ENCODE measurements around the gene HLA-DQA1. TPM values are rescaled to one million over a fixed set of nuclear protein-coding genes. Genes with fewer than 3 reads are reported as not detected.

HLA-DQA1 gene
- total and polyA plus RNA-seq, 10 of the 15 experiments (the other 5 are each of a cell fraction or from before 2014, with no cell fraction given), result 289 to 1,769 (median 460) TPM

- intact Hi-C loops (cut with micrococcal nuclease; ENCODE audit: unreplicated experiment) (loop anchor here (2.0 to 10.0 kb wide), 2 partner anchors 21 to 245 kb away; partner anchors contain the start of genes HLA-DRB1, PSMB9 and TAP1), in situ Hi-C loops (cut with MboI) (loop anchor here (25.0 kb wide), 1 partner anchor 1047 kb away; the partner anchor contains the start of gene LTA)
- H3K4me1 ChIP-seq (ENCODE audit: control insufficient read depth, insufficient read depth, low read length), result peaks cover 17% of the 10 kb centered on the region
- peak overlapping the region; percentile 95 for H3K27ac ChIP-seq (ENCODE audit: control insufficient read depth, insufficient read depth)
- H2AFZ ChIP-seq (ENCODE audit: control insufficient read depth, low read depth, low read length), result peak overlapping the region; percentile 16; the same call in 1 of the 2 replicates
- TSS peak; percentile 97 for BruUV-seq (replicated peaks)
- FAIRE-seq (no peak), DNase-seq (ENCODE audit: low read depth, low spot score) (no peak), ATAC-seq (no peak)
- SMC1A ChIA-PET (ENCODE audit: uncharacterized antibody, unreplicated experiment), result interaction anchor here (0.7 to 5.8 kb wide), 10 partner anchors 7 to 170 kb away, joined by 3 to 36 read pairs (median 6); partner anchors contain the start of genes HLA-DQA1 and HLA-DRA
- CTCF ChIA-PET, result interaction anchor here (0.5 to 2.5 kb wide), 3 partner anchors 12 to 81 kb away, joined by 3 to 13 read pairs (median 5); no protein-coding TSS in a partner anchor
- H3K36me3 ChIP-seq (ENCODE audit: control insufficient read depth in 2 of 2, insufficient read depth in 2 of 2, low read length in 1 of 2), result no peaks in the 10 kb centered on the region
- RAD21 ChIA-PET (ENCODE audit: unreplicated experiment), result interaction anchor here (0.6 to 3.2 kb wide), 10 partner anchors 12 to 174 kb away, joined by 3 to 21 read pairs (median 4); partner anchors contain the start of genes HLA-DQA1 and HLA-DRA
- peak overlapping the region; percentile 68 for H3K9ac ChIP-seq (ENCODE audit: control insufficient read depth, insufficient read depth, low read length)
- H4K20me1 ChIP-seq (ENCODE audit: control insufficient read depth, insufficient read depth), result no peaks in the 10 kb centered on the region
- 2% methylated on average over 3 of the region's 3 CpGs for WGBS (ENCODE audit: insufficient coverage, insufficient replicate concordance, low lambda C conversion rate, missing lambda C conversion rate)
- POLR2A ChIA-PET, result interaction anchor here (0.6 to 4.8 kb wide), 14 partner anchors 10 to 173 kb away, joined by 3 to 50 read pairs (median 4); partner anchors contain the start of genes HLA-DQA1, HLA-DQB1 and HLA-DRB1
- H3K9me3 ChIP-seq (replicated peaks; ENCODE audit: control insufficient read depth, insufficient read depth, low read length), result no peaks in the 10 kb centered on the region; the same call in 2 of the 3 replicates
- H3K4me2 ChIP-seq (ENCODE audit: control insufficient read depth, insufficient read depth), result peak overlapping the region; percentile 39
- H3K4me3 ChIP-seq, result peak overlapping the region; percentile 3; the same call in 1 of the 2 replicates
- peaks cover 19% of the 10 kb centered on the region for H3K79me2 ChIP-seq (ENCODE audit: control insufficient read depth, insufficient read depth, low read length)
- H3K27me3 ChIP-seq (replicated peaks in 1 of 2; ENCODE audit: control insufficient read depth in 2 of 2, insufficient read depth in 2 of 2, low read length in 1 of 2), result no peaks in the 10 kb centered on the region
- peak; percentile 92 for TF ChIP-seq SMAD1 (IDR thresholded peaks at IDR 0.05; ENCODE audit: low read depth, partially characterized antibody)
- TF ChIP-seq CREB1 (IDR thresholded peaks at IDR 0.05; ENCODE audit: low read depth), result no peak
- no peak for TF ChIP-seq STAT1 (conservative IDR thresholded peaks at IDR 0.05)
- no peak for TF ChIP-seq ZBTB40 (IDR thresholded peaks at IDR 0.05; ENCODE audit: borderline replicate concordance)
- no peak for TF ChIP-seq YY1 (IDR thresholded peaks at IDR 0.05; ENCODE audit: low read depth, low read length)
- TF ChIP-seq EED (IDR thresholded peaks at IDR 0.05; ENCODE audit: low read depth), result no peak
- TF ChIP-seq, protein P1, sequence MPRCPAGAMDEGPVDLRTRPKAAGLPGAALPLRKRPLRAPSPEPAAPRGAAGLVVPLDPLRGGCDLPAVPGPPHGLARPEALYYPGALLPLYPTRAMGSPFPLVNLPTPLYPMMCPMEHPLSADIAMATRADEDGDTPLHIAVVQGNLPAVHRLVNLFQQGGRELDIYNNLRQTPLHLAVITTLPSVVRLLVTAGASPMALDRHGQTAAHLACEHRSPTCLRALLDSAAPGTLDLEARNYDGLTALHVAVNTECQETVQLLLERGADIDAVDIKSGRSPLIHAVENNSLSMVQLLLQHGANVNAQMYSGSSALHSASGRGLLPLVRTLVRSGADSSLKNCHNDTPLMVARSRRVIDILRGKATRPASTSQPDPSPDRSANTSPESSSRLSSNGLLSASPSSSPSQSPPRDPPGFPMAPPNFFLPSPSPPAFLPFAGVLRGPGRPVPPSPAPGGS (IDR thresholded peaks at IDR 0.05; ENCODE audit: borderline replicate concordance, insufficient read depth, low read depth, low read length, poor library complexity, severe bottlenecking), result no peak
- no peak for TF ChIP-seq PML (IDR thresholded peaks at IDR 0.05; ENCODE audit: low read length)
- no peak for TF ChIP-seq CREM (IDR thresholded peaks at IDR 0.05; ENCODE audit: low read depth)
- no peak for TF ChIP-seq GATAD2B (conservative IDR thresholded peaks at IDR 0.05; ENCODE audit: low read depth)
- TF ChIP-seq NBN (IDR thresholded peaks at IDR 0.05), result no peak
- TF ChIP-seq, protein P2, sequence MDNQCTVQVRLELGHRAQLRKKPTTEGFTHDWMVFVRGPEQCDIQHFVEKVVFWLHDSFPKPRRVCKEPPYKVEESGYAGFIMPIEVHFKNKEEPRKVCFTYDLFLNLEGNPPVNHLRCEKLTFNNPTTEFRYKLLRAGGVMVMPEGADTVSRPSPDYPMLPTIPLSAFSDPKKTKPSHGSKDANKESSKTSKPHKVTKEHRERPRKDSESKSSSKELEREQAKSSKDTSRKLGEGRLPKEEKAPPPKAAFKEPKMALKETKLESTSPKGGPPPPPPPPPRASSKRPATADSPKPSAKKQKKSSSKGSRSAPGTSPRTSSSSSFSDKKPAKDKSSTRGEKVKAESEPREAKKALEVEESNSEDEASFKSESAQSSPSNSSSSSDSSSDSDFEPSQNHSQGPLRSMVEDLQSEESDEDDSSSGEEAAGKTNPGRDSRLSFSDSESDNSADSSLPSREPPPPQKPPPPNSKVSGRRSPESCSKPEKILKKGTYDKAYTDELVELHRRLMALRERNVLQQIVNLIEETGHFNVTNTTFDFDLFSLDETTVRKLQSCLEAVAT (IDR thresholded peaks at IDR 0.05), result peak; percentile 95
- TF ChIP-seq SMARCA5 (IDR thresholded peaks at IDR 0.05), result 0 out of 2 replicates have a peak, but pooled peaks have one; percentile 25
- no peak; the same call in 1 of the 2 replicates for TF ChIP-seq POLR2AphosphoS5 (IDR thresholded peaks at IDR 0.05; ENCODE audit: low read length)
- TF ChIP-seq SUZ12 (IDR thresholded peaks at IDR 0.05; ENCODE audit: unreplicated experiment), result no peak
- TF ChIP-seq CHD1 (IDR thresholded peaks at IDR 0.05; ENCODE audit: low read depth, low read length), result 0 out of 2 replicates have a peak, but pooled peaks have one; percentile 78
- TF ChIP-seq ZNF274 (IDR thresholded peaks at IDR 0.05; ENCODE audit: insufficient read depth, insufficient read length), result no peak
- TF ChIP-seq BACH1 (IDR thresholded peaks at IDR 0.05; ENCODE audit: borderline replicate concordance), result peak; percentile 65; the same call in 1 of the 2 replicates
These were observed 27.8 kb upstream of the HLA-DQA1 start for GRCh38 chr6:32609391-32609730.
